Activated CD4-positive, CD25-positive, alpha-beta regulatory T cell treated with anti-CD3 and anti-CD28 coated beads, Interleukin-2, amount 50 U/mL, for 72 hours (primary cell): ENCODE results near the gene FXYD6.
"Not testable (repeated sequence)": the region's sequence is repeated elsewhere in the genome, so short reads cannot be mapped to it uniquely, and the experiment has no call there.

Experiments used
- DNase-seq: peaks from one replicate; pipeline ENCODE4 v3.0.0; 2021

FXYD6 gene

GRCh38 chr11:117866526-117866925, 9.9 kb downstream of the FXYD6 start:
- no peak for DNase-seq

DNA sequence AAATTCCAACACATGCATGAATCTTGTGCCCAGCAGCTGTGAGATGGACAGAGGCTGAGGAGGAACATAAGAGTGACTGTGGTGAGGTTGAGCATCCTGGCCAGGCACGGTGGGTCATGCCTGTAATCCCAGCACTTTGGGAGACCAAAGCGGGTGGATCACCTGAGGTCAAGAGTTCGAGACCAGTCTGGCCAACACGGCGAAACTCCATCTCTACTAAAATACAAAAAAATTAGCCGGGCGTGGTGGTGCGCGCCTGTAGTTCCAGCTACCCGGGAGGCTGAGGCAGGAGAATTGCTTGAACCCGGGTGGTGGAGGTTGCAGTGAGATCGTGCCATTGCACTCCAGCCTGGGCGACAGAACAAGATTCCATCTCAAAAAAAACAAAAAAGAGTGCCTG, 10.9 kb downstream of the FXYD6 start:
- DNase-seq = not testable (repeated sequence)

- DNase-seq = no peak
Observed at GRCh38 chr11:117863383-117863782, 13.1 kb downstream of the FXYD6 start.

DNA sequence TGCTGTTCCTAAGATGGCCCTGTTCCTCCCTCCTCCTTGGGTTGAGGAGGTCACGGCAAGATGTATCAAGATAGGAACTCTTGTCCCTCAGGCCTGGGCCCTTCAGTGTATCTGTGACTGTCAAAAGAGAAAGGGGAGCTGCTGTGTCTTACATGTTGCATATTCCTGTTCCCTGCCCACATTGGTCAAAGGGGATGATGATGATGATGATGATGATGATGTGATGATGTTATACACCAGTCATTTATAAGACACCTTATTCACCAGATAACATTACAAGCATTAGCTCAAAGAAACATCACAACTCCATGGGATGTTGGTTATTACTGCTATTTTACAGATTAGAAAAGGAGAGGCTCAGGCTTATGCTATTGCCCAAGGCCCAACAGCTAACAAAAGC, 13.7 kb downstream of the FXYD6 start:
- no peak for DNase-seq

- no peak for DNase-seq
Observed at GRCh38 chr11:117862019-117862725, 14.3 kb downstream of the FXYD6 start.

- peak; percentile 3 for DNase-seq
Observed at GRCh38 chr11:117861151-117862018, 15.1 kb downstream of the FXYD6 start.

- peak; percentile 3 for DNase-seq
Observed at GRCh38 chr11:117860139-117860538, 16.3 kb downstream of the FXYD6 start.

- DNase-seq = peak; percentile 11
Observed at GRCh38 chr11:117859488-117860112, 16.9 kb downstream of the FXYD6 start.

DNA sequence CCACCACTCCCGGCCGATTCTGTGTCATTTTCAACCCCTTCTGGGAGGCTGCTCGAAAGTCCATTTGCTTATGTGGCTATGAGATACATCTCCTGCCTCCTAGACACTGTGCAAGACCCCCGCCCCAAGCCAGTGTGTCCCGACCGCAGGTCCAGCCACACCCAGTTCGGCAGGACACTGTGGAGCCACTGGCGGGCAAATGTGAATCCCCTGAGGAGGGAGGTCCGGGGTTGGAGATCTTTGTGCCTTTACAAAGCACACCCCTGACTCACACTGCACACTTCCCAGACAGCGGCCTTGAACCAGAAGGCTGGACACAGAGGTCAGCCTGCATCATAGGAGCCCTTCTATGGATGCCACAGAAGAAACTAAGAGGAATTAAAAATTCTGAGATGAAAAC, 17.4 kb downstream of the FXYD6 start:
- DNase-seq = peak; percentile 1

DNA sequence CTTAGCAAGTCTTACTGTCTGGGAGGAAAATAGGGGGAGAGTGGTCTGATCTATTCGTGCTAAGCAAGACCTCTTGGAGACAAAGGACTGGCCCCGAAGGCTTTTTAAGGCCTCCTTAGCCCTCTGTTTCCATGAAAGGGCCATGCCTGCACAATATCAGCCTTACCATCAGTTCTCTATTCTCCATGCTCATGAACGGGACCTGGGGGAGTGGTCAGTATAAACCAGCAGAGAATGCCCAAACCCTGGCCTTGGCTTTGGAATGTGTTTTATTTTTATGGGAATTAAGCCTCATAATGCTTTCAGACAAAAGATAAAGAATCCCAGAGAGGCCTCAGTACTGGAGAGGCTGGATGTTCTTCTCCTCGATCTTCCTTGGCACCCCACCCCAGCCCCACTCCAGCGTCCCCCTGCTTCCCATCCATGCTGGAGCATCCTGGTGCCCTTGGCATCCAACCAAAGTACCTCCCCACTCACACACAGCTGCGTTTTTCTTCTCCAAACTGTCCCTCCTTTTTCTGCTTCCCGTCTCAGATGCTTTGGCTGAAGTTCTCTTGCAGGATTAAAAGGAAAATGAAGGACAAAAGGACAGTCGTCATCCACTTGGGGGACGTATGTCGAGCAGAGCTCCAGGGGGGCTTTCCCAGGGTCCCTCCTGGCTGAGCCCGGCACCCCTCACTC, 18.6 kb downstream of the FXYD6 start:
- peak; percentile 5 for DNase-seq

- peak; percentile 11 for DNase-seq
Observed at GRCh38 chr11:117855912-117856651, 20.4 kb downstream of the FXYD6 start.

- DNase-seq = peak; percentile 8
Observed at GRCh38 chr11:117855186-117855845, 21.1 kb downstream of the FXYD6 start.

- no peak for DNase-seq
Observed at GRCh38 chr11:117852309-117852708, 24.1 kb downstream of the FXYD6 start.

DNA sequence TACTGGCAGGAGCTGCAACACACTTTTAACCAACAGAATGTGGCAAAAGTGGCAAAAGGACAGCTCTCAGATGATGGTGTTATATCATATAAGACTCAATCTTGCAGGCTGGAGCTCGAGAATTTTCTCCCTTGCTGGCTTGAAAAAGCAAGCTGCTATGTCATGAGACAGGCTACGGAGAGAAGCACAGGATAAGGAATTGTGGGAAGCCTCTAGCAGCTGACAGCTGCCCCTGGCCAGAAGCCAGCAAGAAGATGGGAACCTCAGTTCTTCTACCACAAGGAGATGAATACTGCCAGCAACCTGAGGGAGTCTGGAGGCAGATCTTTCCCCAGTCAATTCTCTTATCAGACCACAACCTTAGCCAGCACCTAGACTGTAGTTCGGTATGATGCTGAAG, 24.6 kb downstream of the FXYD6 start:
- peak; percentile 5 for DNase-seq

- no peak for DNase-seq
Observed at GRCh38 chr11:117851106-117851505, 25.4 kb downstream of the FXYD6 start.

DNA sequence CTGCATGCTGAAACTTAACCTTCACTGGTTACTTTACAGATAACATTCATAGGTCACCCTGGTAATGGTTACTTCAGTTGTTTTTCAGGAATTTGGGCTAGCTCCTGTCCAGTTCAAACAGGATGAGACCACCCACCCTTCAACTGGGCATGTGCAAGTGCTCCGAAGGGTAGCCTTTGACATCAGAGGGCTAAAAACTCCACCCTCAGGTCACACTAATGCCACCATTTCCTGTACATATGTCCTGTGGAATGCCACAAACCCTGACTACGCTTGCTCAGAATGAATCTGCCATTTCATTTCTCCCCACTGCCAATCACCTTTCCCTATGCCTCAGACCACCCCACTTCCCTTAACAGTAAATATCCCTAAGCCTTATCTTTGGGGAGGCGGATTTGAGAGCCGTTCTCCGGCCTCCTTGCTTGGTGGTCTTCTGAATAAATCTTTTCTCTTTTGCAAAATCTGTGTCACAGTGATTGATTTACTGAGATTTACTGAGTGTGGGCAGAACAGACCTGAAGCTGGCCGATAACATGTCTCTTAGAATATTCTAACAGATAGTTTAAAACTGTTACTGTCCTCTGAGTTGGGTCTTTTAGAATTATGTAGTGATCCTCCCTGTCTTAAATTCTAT, 26.6 kb downstream of the FXYD6 start:
- DNase-seq = no peak

DNA sequence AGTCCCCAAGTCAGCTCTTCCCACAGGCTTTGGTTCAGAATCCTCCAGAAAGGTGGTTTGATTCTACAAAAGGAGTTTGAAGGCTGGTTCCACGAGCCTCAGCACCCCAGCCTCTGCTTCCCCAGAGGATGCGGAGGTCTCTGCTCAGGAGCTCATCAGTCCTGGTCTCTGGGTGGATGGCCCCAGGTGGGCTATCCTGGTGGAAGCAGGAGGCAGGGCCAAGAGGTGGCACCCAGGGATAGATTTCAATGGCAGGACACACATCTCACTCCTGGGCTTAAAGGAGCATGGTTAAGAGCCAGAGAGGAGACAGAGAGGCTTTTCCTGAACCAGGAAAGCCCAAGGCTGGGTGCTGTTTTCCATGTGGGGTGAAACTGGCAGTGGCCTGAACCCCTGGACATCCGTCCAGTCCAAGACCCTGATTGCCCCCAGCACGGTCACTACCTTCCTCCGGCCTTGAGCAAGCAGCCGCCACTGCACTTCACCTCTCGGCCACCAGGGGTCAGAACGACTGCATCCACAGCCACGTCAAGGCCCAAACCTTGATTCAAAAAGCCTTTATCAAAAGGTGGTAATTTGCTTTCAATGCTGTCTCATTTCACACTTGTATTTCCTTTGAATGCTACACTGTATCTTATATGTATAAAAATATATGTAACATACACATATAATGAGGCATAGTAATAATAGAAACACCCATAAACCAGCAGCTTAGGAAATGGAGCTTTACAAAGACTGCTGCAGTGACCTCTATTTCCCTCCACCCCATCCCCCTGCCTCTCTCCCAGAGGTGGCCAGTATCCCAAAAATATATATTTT, 32.6 kb downstream of the FXYD6 start:
- peak; percentile 91 for DNase-seq

GRCh38 chr11:117842131-117842941, 34.1 kb downstream of the FXYD6 start:
- DNase-seq = peak; percentile 17

GRCh38 chr11:117841551-117842031, 34.9 kb downstream of the FXYD6 start:
- peak; percentile 21 for DNase-seq
